ENCODE measurements around the gene OBP2A.
"Not testable (repeated sequence)": the region's sequence is repeated elsewhere in the genome, so short reads cannot be mapped to it uniquely, and the experiment has no call there.

The OBP2A gene

DNA sequence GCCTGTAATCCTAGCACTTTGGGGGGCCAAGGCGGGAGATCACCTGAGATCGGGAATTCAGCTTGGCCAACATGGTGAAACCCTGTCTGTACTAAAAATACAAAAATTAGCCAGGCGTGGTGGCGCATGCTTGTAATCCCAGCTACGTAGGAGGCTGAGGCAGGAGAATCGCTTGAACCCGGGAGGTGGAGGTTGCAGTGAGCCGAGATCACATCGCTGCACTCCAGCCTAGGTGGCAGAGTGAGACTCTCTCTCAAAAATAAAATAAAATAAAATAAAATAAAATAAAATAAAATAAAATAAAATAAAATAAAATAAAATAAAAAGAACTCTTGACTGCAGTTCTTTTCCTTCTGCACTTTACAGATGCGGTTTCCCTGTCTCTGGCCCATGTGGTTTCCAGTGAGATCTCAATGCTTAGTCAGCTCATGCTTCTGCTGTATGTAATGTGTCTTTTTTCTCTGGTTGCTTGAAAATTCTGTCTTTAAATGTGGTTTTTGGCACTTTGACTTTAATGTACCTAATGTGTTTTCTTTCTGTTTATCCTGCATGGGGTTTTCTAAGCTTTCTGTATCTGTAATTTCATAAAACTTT is 17.0 kb upstream of the OBP2A start:
- DNase-seq = not testable (repeated sequence)

DNA sequence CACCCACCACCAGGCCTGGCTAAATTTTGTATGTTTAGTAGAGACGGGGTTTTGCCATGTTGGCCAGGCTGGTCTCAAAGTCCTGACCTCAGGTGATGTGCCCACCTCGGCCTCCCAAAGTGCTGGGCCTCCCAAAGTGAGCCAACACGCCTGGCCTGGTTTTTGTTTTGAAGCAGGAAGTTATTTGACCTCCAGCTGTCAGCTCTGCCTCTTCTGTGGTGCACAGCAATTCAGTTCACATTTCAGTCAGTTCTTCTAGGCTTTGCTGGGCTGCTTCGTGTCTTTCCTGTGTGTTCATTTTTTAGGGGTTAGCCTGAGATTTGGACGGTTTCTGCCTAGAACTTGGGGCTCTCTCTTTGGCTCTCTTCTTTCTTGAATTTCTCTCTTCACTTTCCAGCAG is 15.8 kb upstream of the OBP2A start:
- DNase-seq = no peak

GRCh38 chr9:135531096-135531495 is 14.8 kb upstream of the OBP2A start:
- no peak for DNase-seq

DNA sequence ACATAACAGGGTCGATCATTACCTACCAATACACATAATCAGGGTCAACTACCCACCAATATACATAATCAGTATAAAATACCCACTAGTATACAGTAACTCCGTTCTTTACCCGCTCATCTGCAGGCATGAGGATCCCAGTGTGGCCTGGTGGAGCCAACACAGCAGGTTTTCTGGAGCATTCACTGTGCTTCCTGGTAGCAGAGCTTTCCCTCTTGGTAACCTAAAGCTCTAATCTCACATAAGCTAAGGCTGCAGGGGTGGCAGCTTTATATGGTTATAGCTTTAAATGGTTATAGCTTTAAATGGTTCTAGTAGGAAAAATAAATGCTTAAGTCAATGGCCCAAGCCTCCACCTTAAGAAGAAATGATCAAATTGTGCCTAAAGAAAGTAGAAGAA is 12.8 kb upstream of the OBP2A start:
- no peak for DNase-seq

DNA sequence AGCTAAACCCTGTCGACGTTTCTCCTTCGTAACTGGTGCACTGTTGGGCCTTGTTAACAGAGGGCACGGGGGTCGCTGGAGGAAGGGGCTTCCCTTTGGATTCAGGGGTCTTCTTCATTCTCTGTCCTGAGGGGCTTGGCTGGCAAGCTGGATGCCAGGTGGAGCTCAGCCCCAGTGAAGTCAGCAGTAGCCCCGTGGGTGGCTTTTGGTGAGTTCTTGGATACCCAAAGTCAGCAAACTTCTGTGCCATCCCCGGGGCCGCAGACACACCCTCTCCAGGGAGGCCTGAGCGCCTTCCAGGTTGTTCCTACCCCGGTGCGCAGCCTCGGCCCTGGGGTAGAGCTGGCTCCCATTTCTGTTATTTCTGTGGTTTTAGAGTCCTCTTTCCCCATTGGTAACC is 12.3 kb upstream of the OBP2A start:
- no peak for DNase-seq

DNA sequence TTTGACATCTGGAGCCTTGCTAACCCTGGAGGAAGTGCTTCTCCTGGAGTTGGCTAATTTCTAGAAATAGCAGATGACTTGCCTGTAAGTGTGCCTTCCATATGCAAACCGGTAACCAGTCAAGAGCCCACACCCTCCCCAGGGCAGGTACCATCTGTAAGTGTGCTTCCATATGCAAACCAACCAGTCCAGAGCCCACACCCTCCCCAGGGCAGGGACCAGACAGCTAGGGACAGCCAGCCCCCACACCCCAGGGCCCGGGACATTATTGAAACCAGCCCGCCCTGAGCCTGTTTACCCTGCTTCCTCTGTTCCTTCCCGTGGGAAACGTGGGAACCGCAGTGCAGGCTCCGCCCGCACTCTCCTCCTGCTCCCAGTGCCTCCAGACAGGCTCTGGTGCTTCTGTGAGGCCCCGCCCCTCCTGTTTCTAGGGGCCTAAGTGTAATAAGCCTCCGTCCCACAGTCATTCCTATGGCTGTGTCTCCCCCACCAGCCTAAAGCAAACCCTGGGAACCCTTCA is 11.7 kb upstream of the OBP2A start:
- not testable (repeated sequence) for DNase-seq

DNA sequence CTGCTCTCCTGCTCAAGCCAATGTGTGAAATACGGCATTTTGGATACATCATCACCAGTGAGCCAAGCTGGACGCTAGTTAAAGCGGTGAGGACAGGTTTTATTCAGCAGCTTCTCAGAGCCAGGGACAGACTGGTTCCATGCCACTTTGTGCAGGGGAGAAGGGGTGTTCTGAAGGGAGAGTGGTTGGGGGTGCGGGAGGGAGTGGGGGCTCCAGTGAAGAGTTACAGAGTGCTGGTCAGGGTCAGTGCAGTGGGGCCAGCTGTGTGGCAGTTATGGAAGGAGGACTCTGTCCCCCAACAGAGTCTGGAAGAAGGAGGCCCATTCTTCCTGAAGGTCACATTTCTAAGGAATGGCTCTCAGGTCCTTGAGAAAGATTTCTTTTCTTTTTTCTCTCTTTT is 11.1 kb upstream of the OBP2A start:
- DNase-seq = not testable (repeated sequence)

DNA sequence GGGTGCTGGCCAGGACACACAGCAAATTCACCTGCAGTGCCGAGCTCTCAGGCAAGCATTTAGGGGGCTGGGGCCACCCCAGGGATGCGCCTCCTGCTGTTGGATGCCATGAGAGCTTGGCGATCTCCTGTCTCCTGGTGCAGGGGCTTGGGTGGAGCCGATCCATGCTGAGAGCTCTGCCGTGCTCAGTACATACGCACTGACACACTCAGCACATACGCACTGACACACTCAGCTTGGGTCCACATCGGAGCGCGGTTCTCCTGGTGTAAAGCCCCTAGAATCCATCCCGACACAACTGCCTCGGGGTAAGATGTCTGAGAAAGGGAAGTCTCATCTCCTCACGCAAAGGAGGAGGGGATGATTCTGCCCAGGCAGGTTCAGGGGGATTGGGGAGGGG is 10.3 kb upstream of the OBP2A start:
- DNase-seq = not testable (repeated sequence)

DNA sequence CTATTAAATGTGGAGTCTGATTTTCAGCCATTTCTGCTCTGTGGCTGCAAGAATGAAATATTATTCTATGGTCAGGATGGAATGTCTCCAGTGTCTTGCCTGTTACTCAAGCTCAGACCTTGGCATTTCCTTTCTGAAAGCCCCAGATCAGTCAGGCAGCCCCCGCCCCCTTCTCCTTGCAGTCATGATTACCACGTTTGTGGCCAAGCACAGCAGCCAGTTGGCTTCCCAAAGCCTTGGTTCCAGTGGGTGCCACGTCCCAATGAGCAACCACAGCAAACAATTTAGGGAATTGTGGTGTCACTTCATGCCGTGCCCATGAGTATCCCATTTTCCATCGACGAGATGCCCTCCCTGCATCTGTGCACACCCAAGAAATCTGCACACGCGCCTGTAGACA is 9.7 kb upstream of the OBP2A start:
- no peak for DNase-seq

GRCh38 chr9:135543262-135543894 is 2.5 kb upstream of the OBP2A start:
- DNase-seq = not testable (repeated sequence)

GRCh38 chr9:135544981-135545635 is 818 bp upstream of the OBP2A start:
- DNase-seq = no peak

- DNase-seq = not testable (repeated sequence)
Measured at GRCh38 chr9:135546792-135547617, 1.1 kb downstream of the OBP2A start.

GRCh38 chr9:135547756-135548736 is 2.1 kb downstream of the OBP2A start:
- DNase-seq = no peak

DNA sequence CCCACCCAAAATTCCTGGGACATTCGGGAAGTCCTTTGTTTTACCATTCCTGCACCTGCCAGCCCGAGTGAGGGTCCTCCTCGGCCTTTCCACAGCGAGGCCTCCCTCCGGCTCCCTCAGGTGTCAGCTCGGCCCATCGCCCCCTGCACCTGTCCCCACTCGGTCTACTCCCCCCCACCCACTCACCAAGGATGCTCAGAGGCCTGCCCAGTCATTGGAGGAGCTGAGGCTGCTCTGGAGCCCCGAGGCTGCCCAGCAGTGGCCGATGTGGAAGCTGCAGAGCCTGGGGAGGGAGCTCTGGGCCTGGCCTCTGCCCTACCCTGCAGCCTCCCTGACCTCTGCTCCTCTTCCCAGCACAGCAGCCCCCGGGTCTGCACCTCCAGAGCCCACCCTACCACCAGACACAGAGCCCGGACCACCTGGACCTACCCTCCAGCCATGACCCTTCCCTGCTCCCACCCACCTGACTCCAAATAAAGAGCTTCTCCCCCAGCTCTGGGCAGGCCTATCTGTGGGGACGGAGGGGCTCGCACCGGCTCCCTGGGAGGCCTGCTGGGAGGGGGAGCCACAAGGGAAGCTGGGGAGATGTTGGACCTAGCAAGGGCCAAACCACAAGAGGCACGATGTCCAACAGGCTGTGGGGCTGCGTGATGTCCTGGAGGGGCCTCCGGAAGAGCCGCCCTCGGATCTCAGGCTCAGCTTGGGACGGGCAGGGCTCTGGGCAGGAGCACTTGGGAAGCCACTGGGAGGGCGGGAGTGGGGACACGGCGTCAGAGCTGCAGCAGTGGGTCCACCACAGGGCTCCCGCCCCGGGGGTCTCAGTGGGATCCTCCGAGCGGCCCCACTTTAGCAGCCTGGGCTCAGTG is 3.8 kb downstream of the OBP2A start:
- not testable (repeated sequence) for DNase-seq

GRCh38 chr9:135550344-135550918 is 4.5 kb downstream of the OBP2A start:
- no peak for DNase-seq

DNA sequence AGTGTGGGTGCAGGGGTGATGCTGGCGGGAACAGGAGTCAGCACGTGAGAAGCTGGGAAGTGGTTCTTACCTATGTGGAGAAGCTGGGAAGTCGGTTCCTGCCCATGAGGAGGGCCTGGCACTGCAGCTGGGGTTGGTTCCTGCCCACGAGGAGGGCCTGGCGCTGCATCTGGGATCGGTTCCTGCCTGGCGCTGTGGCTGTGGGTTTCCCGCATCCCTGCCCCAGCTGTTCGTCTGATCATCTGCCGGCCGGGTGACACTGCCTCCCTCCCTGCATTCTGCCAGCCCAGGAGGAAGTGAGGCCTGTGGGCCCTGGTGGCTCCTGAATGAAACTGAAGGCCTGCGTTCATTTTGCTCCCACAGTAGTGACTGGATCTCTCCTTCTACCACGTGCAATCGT is 5.1 kb downstream of the OBP2A start:
- DNase-seq = no peak

DNA sequence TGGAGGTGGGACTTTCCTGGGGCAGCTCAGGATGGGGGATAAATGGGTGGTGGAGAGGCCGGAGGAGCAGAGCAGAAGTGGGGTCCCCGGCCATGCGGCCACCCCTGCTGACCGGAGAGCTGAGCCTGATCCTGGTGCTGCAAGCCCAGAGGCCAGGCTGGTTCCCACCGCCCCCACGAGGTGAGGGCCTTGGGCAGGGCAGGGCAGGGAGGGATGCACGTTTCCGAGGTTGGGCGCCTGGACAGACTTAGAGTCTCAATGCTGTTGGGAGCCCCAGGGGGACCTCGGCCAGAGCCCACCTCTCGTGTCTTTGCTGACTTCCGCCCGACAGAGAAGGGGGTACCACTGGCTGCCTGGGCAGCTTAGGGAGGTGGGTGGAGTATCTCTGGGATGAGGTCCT is 5.5 kb downstream of the OBP2A start:
- DNase-seq = no peak

DNA sequence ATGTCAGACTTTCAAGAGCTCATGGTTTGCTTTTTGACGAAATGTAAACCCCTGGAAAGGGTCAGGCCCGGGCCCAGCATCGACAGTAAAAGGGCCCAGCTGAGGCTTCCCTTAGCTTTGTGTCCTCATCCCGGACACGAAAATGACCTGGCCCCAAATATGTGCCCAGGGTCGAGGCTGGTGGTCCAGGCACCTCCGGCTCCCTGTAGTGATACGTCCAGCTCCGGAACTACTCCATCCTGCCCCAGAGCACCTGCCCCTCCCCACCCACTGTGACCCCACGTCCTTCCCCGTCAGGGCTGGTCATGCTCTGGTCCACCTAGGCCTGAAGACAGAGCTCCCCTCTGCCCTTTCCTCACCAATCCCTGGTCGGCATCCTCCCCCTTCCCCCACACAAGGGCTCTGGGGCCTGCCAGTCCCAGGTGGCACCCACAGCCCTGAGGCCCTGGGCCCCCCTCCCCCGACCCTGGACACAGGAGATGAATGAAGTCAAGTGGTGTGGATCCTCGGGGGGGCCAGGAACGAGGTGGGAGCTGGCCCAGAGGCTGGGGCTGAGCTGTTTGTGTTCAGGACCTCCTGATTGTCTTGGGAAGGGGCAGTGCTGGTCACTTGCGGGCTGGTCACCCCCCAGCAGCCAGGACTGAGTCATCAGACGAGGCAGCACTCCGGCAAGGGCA is 6.2 kb downstream of the OBP2A start:
- no peak for DNase-seq

GRCh38 chr9:135552698-135553171 is 6.8 kb downstream of the OBP2A start:
- no peak for DNase-seq

- DNase-seq = no peak
Measured at GRCh38 chr9:135554718-135555117, 8.8 kb downstream of the OBP2A start.
